ENCODE measurements around the gene TTLL3. TPM values are rescaled to one million over a fixed set of nuclear protein-coding genes. Genes with fewer than 3 reads are reported as not detected.

TTLL3 gene
- total RNA-seq, 1 experiment from 2014 or later = 8.4 TPM

DNA sequence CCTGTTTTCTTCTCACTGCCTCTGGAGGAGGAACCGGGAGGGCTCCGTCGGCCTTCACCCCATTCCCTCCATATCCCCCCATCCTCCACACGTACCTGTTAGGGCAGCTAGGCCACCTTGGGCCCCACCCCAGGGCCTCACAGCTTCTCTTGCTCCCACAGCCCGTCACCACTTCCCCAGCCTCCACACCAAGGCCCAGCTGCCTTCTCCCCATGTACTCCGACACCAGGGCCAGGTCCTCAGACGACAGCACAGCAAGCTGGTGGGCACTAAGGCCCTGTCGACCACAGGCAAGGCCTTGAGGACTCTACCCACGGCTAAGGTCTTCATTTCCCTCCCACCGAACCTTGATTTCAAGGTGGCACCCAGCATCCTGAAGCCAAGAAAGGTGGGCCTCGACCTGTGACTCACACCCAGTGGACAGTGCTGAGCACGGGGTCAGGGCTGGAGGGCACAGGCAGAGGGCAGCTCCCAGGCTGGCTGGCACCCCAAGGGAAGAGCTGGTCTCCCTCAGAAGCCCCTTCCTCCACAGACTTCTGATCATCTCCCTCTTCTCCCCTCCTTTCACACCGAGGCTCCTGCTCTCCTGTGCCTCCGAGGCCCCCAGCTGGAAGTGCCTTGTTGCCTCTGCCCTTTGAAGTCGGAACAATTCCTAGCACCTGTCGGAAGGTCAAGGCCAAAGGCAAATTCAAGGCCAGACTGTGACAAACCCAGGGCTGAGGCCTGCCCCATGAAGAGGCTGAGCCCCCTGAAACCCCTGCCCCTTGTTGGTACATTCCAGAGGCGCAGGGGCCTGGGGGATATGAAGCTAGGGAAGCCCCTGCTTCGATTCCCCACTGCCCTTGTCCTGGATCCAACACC lies 24.7 kb downstream of the TTLL3 start:
- intact Hi-C loops (cut with micrococcal nuclease) = no loop called here
- Histone ChIP-seq H3K4me3 (ENCODE audit: low read length) (no peak overlapping the region), H3K9me2 (replicated peaks; ENCODE audit: low read length) (no peaks in the 10 kb centered on the region), H3K9ac (ENCODE audit: low read length) (no peak overlapping the region), H3K9me3 (ENCODE audit: low read length) (no peaks in the 10 kb centered on the region), H3K79me2 (ENCODE audit: low read length) (no peaks in the 10 kb centered on the region), H3F3A (ENCODE audit: low read length, unreplicated experiment) (no peaks in the 10 kb centered on the region), H4K20me1 (ENCODE audit: low read length) (no peaks in the 10 kb centered on the region), H3K36me3 (ENCODE audit: low read depth, low read length) (no peaks in the 10 kb centered on the region), H3K4me2 (ENCODE audit: low read length) (no peak overlapping the region), H3K4me1 (ENCODE audit: insufficient read depth, low read length) (no peaks in the 10 kb centered on the region), H3K27ac (ENCODE audit: low read length) (no peak overlapping the region), H3K27me3 (ENCODE audit: low read length) (no peaks in the 10 kb centered on the region), H2AFZ (ENCODE audit: low read length) (no peak overlapping the region)
- no peak for TF ChIP-seq CTCF (conservative IDR thresholded peaks at IDR 0.05; ENCODE audit: low read depth, low read length)
- TF ChIP-seq EZH2phosphoT487 (IDR thresholded peaks at IDR 0.05; ENCODE audit: borderline replicate concordance, low read length) = no peak
- TF ChIP-seq EZH2 (IDR thresholded peaks at IDR 0.05; ENCODE audit: low read length, unreplicated experiment) = no peak
- POLR2A ChIA-PET (ENCODE audit: unreplicated experiment) = interaction anchor here (0.6 kb wide), 1 partner anchor 437 kb away, joined by 4 read pairs; the partner anchor contains the start of gene SETD5
- ATAC-seq (no peak), DNase-seq (no peak)
- CTCF ChIA-PET = no interaction called here
- BruUV-seq (replicated peaks) = no TSS peak

DNA sequence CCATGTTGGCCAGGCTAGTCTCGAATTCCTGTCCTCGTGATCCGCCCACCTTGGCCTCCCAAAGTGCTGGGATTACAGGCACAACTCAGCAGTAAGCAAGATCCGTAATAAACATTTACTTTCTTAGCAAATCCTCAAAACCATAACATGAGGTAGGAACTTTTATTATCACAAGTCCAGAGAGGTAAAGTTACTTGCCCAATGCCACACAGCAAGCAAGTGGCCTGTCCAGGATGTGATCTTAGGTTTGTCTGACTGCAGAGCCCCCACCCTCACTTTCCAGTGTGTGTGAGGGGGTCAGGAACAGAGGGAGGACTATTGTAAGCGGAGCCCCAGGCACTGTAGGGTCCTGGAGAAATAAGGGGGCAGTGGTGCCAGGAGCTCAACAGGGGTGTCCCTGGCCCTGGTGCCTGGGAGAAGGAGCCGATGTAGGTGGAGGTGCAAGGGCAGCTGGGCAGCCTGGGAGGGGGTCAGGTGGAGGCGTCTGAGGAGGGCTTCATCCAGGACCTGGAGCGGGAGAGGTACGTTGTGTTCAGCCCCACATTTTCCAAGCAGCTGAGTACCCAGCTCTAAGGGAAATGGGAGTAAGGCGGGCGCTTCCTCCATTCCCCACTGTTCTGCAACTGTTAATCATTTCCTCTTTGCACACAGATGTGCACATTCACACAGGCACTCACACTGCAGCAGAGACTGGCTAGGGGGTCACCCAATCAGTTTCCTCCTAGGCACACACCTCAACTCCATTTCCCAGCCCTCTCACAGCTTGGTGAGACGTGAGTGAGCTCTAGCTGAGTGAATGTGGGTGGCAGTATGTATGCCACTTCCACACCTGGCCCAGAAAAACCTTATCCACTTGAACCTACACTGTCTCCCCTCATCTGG lies 27.9 kb downstream of the TTLL3 start:
- Histone ChIP-seq H3F3A (ENCODE audit: low read length, unreplicated experiment) (no peaks in the 10 kb centered on the region), H3K79me2 (ENCODE audit: low read length) (peaks cover 8% of the 10 kb centered on the region), H3K36me3 (ENCODE audit: low read depth, low read length) (peaks cover 6% of the 10 kb centered on the region), H4K20me1 (ENCODE audit: low read length) (no peaks in the 10 kb centered on the region), H3K27ac (ENCODE audit: low read length) (no peak overlapping the region), H3K27me3 (ENCODE audit: low read length) (no peaks in the 10 kb centered on the region), H3K9me2 (replicated peaks; ENCODE audit: low read length) (no peaks in the 10 kb centered on the region), H3K4me3 (ENCODE audit: low read length) (no peak overlapping the region), H3K9me3 (ENCODE audit: low read length) (no peaks in the 10 kb centered on the region), H3K9ac (ENCODE audit: low read length) (no peak overlapping the region), H2AFZ (ENCODE audit: low read length) (no peak overlapping the region), H3K4me1 (ENCODE audit: insufficient read depth, low read length) (peaks cover 8% of the 10 kb centered on the region; the same call in 1 of the 2 replicates), H3K4me2 (ENCODE audit: low read length) (no peak overlapping the region)
- ChIA-PET CTCF (interaction anchor here (0.7 kb wide), 1 partner anchor 31 kb away, joined by 3 read pairs; no protein-coding TSS in a partner anchor), POLR2A (ENCODE audit: unreplicated experiment) (no interaction called here)
- no TSS peak for BruUV-seq (replicated peaks)
- no peak for DNase-seq
- intact Hi-C loops (cut with micrococcal nuclease) = no loop called here
- no peak for TF ChIP-seq EZH2 (IDR thresholded peaks at IDR 0.05; ENCODE audit: low read length, unreplicated experiment)
- TF ChIP-seq CTCF (conservative IDR thresholded peaks at IDR 0.05; ENCODE audit: low read depth, low read length) = no peak
- TF ChIP-seq EZH2phosphoT487 (IDR thresholded peaks at IDR 0.05; ENCODE audit: borderline replicate concordance, low read length) = no peak
- no peak for ATAC-seq

Measured in PC-3 (cell line).